Osteoblast (primary cell): ENCODE results near the gene RNF212. TPM values are rescaled to one million over a fixed set of nuclear protein-coding genes. Genes with fewer than 3 reads are reported as not detected.
A peak's percentile ranks its signal among the peaks of the same experiment; 100 is the strongest.

ENCODE experiments used
- DNase-seq: peaks from one replicate; pipeline ENCODE4 v3.0.0; 2011; ENCODE audit warnings: low spot score, mixed read lengths; ENCODE audit not compliant: insufficient read length; ENCODE audit errors: missing footprints
- H2AFZ ChIP-seq: 2 replicates; pipeline ENCODE4 v1.6.0; 2011; ENCODE audit warnings: mild to moderate bottlenecking, low read length
- H3K27ac ChIP-seq: 2 replicates; pipeline ENCODE4 v1.5.1; 2011; ENCODE audit warnings: mild to moderate bottlenecking, low read depth, low read length, moderate library complexity
- H3K27me3 ChIP-seq: 2 replicates; pipeline ENCODE4 v1.6.0; 2012; ENCODE audit warnings: mild to moderate bottlenecking, control low read depth, inconsistent platforms, low read length, moderate library complexity; ENCODE audit not compliant: insufficient read depth
- H3K36me3 ChIP-seq: 2 replicates; pipeline ENCODE4 v1.5.1; 2011; ENCODE audit warnings: mild to moderate bottlenecking, low read length, control low read depth, moderate library complexity; ENCODE audit not compliant: insufficient read depth
- H3K4me1 ChIP-seq: 2 replicates; pipeline ENCODE4 v1.5.1; 2011; ENCODE audit warnings: mild to moderate bottlenecking, low read length, control low read depth, moderate library complexity; ENCODE audit not compliant: insufficient read depth
- H3K4me2 ChIP-seq: 2 replicates; pipeline ENCODE4 v1.6.0; 2011; ENCODE audit warnings: mild to moderate bottlenecking, low read length; ENCODE audit not compliant: insufficient read depth
- H3K4me3 ChIP-seq: fragments of 200-600 bp; sonication (generic); 3 replicates; pipeline ENCODE4 v1.5.1; 2012; ENCODE audit warnings: mild to moderate bottlenecking, low read length, inconsistent platforms; ENCODE audit not compliant: insufficient read depth
- H3K79me2 ChIP-seq: 2 replicates; pipeline ENCODE4 v1.6.0; 2012; ENCODE audit warnings: mild to moderate bottlenecking, low read length, control low read depth, inconsistent platforms; ENCODE audit not compliant: insufficient read depth
- H3K9me3 ChIP-seq: 2 replicates; pipeline ENCODE4 v1.5.1; 2011; ENCODE audit warnings: low read depth, low read length, control low read depth
- H4K20me1 ChIP-seq: 2 replicates; pipeline ENCODE4 v1.6.0; 2012; ENCODE audit warnings: mild to moderate bottlenecking, low read length, control low read depth; ENCODE audit not compliant: insufficient read depth
- CTCF ChIP-seq: IDR thresholded peaks from 2 replicates; pipeline ENCODE4 v1.5.1; 2011; ENCODE audit warnings: mild to moderate bottlenecking, low read depth, low read length, moderate library complexity; ENCODE audit errors: extremely low read depth
- total RNA-seq: library from RNA; depleted of rRNA; stranded (reverse); fragments of >200 nt; gene quantifications from 2 replicates; pipeline ENCODE4 v1.2.3, GENCODE V29; 2012

RNF212 gene
- total RNA-seq, 1 donor, result 7.6 TPM

- Histone ChIP-seq H3K79me2 (no peaks in the 10 kb centered on the region), H3K4me1 (peaks cover 6% of the 10 kb centered on the region), H3K9me3 (no peaks in the 10 kb centered on the region), H2AFZ (no peak overlapping the region), H3K27ac (no peak overlapping the region), H3K4me2 (no peak overlapping the region), H3K27me3 (peaks cover 5% of the 10 kb centered on the region), H3K4me3 (no peak overlapping the region), H4K20me1 (no peaks in the 10 kb centered on the region), H3K36me3 (no peaks in the 10 kb centered on the region)
- no peak for DNase-seq
- TF ChIP-seq CTCF, result no peak
Observed at GRCh38 chr4:1151541-1151940, 38.2 kb upstream of the RNF212 start.

GRCh38 chr4:1150875-1151274 is 37.5 kb upstream of the RNF212 start:
- peaks cover 6% of the 10 kb centered on the region for H3K4me1 ChIP-seq
- no peaks in the 10 kb centered on the region for H3K27me3 ChIP-seq
- DNase-seq, result peak; percentile 51

GRCh38 chr4:1139860-1140259 is 26.5 kb upstream of the RNF212 start:
- no peak for TF ChIP-seq CTCF
- Histone ChIP-seq H3K36me3 (no peaks in the 10 kb centered on the region), H4K20me1 (peaks cover 3% of the 10 kb centered on the region), H3K79me2 (no peaks in the 10 kb centered on the region), H3K4me3 (no peak overlapping the region), H3K4me2 (no peak overlapping the region), H3K27me3 (peaks cover 8% of the 10 kb centered on the region), H3K9me3 (no peaks in the 10 kb centered on the region), H3K27ac (no peak overlapping the region), H2AFZ (no peak overlapping the region), H3K4me1 (no peaks in the 10 kb centered on the region)
- no peak for DNase-seq

More at GRCh38 chr4:1150875-1151274, 37.5 kb upstream of the RNF212 start:
- Histone ChIP-seq H3K4me2 (no peak overlapping the region), H3K4me3 (no peak overlapping the region), H3K36me3 (no peaks in the 10 kb centered on the region), H3K79me2 (no peaks in the 10 kb centered on the region), H3K9me3 (no peaks in the 10 kb centered on the region), H3K27ac (no peak overlapping the region), H2AFZ (no peak overlapping the region), H4K20me1 (no peaks in the 10 kb centered on the region)
- TF ChIP-seq CTCF, result no peak

- Histone ChIP-seq H3K27me3 (peaks cover 8% of the 10 kb centered on the region), H3K79me2 (no peaks in the 10 kb centered on the region), H3K4me1 (no peaks in the 10 kb centered on the region), H2AFZ (no peak overlapping the region), H3K4me3 (no peak overlapping the region), H3K4me2 (peak overlapping the region; percentile 35), H3K27ac (no peak overlapping the region), H3K9me3 (no peaks in the 10 kb centered on the region), H3K36me3 (no peaks in the 10 kb centered on the region), H4K20me1 (no peaks in the 10 kb centered on the region)
- no peak for TF ChIP-seq CTCF
- DNase-seq, result no peak
Observed at GRCh38 chr4:1137850-1138249, 24.5 kb upstream of the RNF212 start.
